Dermis microvascular lymphatic vessel endothelial cell (primary cell): ENCODE data around the gene PPP6R2. TPM values are rescaled to one million over a fixed set of nuclear protein-coding genes. Genes with fewer than 3 reads are reported as not detected.

Experiments
- DNase-seq, 2 donors: peaks; one replicate each; pipeline versions ENCODE4 v3.0.0 to v3.0.0-alpha.2; 2010; ENCODE audit warnings: low read depth in 2 of 2
- total RNA-seq: library from RNA; depleted of rRNA; stranded (reverse); fragments of >200 nt; gene quantifications from 2 replicates; pipeline ENCODE4 v1.2.1, GENCODE V29; 2014

Gene PPP6R2
- total RNA-seq, 1 donor from 2014 or later: 39.4 TPM

GRCh38 chr22:50445071-50445879, 102.1 kb downstream of the PPP6R2 start:
- DNase-seq: no peak

- no peak for DNase-seq
These were observed 103.0 kb downstream of the PPP6R2 start for GRCh38 chr22:50445880-50446707.

- DNase-seq: no peak
These were observed 103.8 kb downstream of the PPP6R2 start for GRCh38 chr22:50446708-50447575.

GRCh38 chr22:50447576-50448551, 104.7 kb downstream of the PPP6R2 start:
- DNase-seq: no peak

DNA sequence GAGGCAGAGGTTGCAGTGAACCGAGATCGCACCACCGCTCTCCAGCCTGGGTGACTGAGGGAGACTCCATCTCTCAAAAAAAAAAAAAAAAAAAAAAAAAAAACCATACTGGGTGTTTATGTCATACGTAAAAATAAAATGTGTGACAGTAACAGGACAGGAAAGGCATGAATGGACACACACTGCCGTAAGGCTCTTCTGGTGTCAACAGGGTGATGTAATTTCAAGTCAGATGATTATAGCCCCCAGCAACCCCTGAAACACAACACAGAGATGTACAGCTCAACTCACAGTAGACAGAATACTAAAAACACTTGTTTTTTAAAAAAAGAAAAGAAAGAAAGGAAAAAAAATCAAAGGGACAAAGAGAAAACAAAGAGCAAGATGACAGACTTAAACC, 109.5 kb downstream of the PPP6R2 start:
- DNase-seq: peak; percentile 15 to 27

- DNase-seq: no peak
These were observed 111.5 kb downstream of the PPP6R2 start for GRCh38 chr22:50454556-50455075.

DNA sequence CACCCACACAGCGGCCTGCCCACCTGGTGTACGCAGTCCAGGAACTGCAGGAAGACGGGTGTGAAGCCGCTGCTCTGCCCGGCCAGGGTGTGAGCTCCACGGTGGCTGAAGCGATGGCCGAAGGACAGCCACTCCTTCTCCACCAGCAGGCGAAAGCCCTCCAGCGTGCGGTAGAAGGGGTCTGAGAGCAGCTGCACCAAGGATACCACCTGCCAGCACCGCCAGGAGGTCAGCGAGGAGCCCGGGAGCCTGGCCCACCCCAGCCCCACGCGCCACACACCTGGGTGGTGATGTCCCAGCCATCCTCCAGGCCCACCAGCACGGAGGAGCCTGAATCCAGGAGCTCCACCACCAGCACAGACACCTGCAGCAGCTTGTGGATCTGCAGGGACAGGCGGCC, 112.1 kb downstream of the PPP6R2 start:
- no peak for DNase-seq

DNA sequence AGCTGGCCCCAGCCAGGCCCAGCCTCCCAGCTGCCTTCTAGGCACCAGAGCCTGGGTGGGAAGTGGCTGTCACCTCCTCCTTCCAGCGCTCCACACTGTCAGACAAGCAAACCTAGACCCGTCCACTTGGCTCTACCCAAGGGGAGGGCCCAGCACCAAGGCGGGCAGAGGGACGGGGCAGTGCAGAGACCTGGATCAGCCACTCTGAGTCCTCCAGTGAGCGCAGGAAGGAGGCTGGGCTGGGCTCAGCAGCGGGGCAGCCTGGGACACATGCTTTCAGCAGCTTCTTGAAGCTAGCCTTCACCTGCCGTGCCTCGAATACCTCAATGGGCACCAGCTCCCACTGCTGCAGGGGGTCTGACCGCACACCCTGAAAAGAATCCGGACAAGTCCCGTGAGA, 112.9 kb downstream of the PPP6R2 start:
- no peak for DNase-seq

DNA sequence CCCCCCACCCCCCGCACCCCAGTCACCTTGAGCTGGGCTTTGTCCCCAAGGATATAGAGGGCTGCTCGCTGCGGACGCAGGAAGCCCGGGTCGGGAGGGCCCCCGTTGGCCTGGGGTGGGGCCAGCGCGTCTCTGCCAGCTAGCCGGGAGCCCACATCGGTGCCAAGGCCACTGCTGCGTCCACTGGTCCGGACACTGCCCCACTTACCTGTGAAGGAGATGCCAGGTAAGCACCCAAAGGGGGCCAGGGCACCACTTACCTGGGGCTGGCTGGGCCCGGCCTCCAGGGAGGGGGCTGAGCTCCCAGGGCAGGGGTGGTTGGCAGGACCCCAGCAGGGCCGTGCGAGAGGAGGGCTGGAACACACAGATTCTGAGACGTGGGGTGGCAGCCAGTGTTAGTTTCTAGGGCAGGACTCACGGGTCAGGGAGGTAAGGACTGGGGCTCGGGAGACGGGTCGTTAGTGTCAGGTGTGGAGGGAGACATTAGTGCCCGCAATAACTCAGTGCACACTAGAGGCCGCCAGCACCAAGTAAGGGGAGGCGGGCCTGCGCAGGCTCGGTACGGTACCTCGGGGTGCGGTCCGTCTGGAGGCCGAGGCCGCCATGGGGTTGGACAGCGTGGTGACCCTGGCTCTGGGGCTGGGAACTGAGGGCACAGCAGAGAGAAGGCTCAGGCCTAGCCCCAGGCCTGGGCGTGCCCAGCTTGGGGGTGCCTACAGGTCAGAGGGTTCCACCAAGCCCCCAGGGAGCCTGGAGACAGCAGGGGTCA, 113.5 kb downstream of the PPP6R2 start:
- DNase-seq: no peak

DNA sequence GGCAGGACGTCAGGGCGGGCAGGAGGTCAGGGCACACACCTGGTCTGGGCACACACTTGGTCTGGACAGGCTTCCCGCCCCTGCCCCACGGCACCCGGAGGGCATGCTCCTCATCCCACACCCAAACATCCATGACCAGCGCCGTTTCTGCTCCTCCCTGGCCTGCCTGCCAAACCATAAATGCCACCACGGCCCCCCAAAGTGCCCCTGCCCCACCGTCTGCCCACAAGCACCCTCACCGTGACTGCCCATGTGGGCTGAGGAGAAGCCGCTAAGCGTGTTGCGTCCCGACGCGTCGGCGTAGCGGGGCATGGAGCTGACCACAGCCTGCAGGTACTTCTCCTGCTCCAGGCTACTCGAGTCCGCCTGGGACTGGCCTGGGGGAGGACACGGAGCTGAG, 115.9 kb downstream of the PPP6R2 start:
- DNase-seq: no peak

- DNase-seq: no peak
These were observed 116.5 kb downstream of the PPP6R2 start for GRCh38 chr22:50459496-50460140.

DNA sequence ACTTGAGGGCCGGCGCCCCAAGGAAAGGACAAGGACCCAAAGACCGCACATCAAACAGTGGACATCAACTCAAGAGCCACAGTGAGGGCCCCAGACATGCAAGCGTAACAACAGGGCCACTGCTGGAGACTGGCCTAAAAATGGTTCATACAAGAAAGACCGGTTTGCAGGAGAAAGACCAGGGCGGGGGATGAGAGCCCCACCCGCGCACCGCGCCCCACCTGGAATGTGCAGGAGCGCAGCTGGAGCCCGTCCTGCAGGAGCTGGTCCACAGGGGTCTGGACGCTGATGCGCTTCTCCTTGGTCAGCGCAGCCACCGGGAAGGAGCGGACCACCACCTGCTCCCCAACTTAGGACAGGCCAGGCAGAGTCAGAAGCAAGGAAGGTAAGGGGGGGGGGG, 117.8 kb downstream of the PPP6R2 start:
- DNase-seq: no peak

DNA sequence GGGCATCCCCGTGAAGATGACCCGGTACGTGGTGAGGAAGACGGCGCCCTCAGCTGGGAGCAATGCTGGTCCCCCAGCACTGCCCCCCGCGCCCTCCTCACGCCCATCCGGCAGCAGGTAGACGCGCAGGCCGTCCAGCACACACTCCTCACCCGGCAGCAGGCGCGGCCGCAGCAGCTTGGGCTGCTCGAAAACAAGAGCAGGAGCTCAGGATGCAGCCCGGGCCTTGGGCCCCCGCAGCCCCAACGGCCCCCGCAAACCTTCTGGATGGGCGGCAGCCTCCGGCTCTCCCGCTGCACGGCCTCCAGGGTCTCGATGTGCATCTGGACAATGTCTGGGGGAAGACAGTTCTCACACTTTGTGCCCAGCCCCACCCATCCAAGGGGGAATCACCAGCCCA, 118.4 kb downstream of the PPP6R2 start:
- DNase-seq: no peak

DNA sequence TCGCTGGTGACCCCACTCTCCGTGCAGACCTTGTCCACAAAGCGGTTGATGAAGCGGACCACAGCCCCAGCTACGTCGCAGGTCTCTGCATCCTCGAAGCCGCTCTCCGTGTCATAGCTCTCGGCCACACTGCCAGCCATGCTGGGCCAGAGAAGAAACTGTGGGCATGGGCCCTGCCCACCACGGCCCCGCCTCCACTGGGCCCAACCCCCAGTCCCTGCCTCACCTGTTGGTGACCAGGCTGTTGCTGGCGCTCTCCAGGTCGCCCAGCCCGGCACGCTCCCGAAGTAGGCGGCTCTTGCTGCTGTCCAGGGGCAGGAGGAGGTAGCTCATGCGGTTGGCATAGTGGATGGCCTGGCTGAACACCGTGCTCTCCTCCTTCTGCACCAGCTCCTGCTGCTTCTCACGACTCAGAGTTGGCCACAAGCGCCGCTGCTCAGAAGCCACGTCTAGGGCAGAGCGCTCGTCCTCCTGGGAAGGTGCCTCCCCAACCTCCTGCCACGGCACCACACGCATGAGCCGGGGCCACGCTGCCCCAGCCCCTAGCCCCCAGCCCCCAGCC, 118.9 kb downstream of the PPP6R2 start:
- no peak for DNase-seq

DNA sequence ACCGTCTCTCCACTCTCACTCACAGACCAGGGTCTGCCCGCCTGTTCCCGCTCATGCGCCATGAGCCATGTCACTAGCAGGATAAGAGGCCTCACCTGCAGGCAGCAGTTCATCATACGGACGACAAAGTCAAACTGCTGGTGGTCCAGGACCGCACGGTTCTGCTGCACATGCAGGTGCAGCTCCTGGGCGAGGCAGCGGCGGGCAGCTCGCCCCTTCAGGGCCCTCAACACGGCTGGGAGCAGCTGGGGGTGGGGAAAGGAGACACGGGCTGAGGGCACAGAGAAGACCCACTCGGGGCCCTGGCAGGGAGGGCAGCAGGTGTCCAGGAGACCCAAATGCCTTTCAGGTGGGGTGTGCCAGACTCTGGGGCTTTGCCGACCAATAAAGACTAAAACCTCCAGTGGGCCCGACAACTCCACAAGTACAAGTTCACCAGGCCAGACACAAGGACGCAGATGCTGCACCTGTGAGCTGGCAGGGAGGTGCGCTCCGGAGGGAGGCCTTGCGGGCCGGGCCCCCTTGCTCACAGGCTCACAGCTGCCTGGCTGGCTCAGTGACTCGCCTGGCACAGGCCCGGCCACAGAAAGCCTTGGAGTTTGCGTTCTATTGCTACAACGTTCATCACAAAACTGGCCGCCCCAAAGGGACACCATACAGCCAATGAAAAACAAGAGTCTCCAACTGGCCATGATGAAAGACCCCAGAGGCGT, 120.2 kb downstream of the PPP6R2 start:
- no peak for DNase-seq

DNA sequence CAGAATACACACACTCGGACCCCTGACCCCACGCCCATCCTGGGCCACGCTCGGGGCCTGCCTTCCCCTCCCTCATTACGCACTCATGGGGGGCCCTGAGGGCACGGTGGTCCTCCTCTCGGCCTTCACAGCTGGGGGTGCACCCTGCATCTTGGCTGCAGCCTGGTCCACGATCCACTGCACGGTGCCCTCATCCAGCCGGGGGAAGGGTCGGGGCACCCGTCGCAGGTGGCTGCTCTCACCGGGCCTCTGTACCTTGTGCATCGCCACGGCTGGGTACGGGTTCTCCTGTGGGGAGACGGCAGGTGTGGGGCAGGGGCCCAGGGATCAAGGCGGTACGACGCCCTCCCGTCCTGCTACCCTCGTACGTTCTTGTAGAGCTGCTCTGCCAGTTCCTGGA, 121.3 kb downstream of the PPP6R2 start:
- no peak for DNase-seq

DNA sequence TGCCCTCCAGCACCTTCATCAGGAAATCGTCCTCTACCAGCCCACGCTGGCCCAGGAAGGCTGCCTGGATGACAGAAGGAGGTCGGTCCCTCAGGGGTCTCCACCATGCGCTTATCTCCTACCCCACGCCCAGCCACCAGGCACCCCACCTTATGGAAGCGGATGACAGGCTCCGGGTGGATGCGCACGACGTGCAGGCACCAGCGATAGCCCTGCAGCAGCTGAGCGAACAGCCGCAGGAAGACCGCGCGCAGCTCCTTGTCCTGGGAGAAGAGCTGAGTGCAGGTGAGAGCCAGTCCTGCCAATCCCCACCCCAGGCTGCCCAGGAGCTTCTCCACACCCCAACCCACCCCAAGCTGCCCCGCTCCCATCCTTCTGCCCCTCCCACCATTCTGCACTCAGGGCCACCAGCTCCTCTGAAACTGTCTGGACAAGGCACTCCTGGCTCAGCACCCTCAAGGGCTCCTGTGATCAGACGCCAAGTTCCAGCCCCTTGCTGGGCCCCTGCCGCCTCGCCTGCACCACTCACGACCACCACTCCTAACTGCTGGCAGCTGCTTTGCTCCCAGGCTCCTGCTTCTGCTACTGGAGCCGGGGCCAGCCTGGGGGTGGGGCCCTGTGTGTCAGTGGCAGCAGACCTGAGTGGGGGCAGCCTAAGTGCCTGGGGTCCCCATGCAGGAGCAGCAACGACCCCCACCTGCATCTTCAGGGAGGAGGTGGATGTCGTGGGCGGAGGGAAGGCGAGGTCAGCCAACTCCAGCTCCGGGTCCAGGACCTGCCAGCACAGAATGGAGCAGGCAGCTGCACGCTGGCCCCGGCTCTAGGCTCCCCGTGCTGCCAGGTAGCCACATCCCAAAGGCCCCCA, 122.2 kb downstream of the PPP6R2 start:
- no peak for DNase-seq
